DMS153 (cell line): ENCODE data around the gene CPA1.

Experiments used
- DNase-seq: peaks from one replicate; lab custom pipeline; 2025; lab: John Stamatoyannopoulos, UW

Gene CPA1

GRCh38 chr7:130425796-130426195 is 45.5 kb downstream of the CPA1 start:
- no peak for DNase-seq

DNA sequence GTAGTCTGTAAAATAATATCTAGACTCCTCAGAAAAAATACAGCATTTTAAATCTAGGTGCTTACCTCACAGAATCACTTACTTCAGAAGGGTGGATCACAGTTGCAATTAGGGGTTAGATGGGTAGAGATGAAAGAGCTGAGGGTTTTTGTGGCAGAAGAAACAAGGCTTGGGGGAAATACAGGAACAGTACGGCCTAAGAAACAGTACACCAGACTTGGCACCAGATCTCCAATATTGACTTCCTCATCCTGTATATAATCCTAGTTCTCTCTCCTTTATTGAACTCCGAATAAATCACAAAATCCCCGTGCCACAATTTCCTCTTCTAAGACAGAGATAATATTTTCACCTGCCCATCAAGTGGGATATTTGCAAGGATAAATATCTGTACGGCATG is 46.3 kb downstream of the CPA1 start:
- DNase-seq, result no peak

DNA sequence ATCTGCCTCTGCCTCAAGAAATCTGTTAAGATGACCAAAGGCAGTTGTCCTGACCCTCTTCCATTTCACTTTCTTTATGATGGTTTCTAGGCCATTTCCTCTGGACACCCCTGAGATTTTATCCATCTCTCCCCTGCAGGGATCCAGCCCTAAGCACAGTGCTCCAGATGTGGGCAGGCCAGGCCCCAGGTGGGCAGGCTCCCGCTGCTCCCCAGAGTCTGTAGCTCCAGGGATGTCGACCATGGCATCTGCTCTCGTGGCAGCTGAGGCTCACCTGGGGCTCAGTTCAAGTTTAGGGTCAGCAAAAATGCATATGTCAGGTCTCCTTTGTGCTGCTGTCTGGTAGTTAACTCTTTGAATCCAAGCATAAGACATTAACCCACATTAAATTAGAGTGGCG is 48.7 kb downstream of the CPA1 start:
- no peak for DNase-seq

DNA sequence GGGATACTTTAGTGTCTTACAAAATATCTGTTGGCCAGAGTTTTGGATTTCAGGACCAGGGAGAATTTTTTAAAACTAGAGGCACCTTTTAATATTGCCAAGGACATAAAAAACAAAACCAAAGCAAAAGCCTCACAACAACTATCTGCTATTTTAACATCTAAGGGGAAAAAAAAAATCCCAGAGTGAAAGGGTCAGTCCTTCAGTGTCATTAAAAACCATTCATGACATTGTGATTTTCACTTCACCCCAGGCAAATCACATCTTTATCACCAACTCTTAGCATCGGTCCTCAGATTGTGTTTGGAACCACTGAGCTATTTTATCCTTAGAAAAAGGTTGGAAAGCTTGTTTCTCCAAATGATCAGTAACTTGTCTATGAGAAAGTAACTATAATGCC is 49.8 kb downstream of the CPA1 start:
- DNase-seq, result no peak

DNA sequence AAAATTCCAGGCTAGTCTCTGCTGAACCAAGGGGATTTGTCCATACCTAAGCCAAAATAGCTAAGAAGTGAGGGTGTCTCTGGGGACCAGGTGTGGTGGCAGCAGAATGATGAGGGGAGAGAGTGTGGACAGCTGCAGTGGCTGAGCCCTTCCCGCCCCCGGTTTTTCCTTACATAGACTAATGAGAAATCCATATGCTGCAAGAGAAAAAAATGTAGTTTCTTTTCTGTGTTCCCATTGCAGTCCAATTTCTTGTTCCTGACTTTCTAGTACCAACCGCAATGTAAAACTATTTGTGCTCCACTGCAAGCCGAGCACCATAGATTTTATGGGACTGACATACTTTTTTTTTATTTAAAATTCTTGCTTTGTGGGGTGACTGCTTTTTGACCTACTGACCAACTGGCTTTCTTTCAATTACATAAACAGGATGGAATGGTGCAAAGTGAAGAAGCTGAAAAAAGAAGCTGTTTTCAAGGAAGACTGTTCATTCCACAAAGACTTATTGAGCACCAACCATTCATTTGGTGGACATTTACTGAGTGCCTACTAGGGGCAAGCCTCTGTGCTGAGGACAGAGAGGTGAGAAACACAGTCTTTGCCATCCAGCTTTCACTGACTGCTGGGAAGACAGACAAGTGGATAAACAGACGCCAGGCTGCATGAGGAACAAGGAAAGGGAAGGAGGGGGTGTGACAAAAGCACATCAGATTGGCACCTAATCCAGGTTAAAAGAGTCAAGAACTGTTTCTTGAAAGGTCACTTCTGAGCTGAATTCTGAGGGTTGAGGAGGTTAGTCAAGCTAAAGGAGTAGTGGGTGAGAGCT is 50.8 kb downstream of the CPA1 start:
- no peak for DNase-seq

DNA sequence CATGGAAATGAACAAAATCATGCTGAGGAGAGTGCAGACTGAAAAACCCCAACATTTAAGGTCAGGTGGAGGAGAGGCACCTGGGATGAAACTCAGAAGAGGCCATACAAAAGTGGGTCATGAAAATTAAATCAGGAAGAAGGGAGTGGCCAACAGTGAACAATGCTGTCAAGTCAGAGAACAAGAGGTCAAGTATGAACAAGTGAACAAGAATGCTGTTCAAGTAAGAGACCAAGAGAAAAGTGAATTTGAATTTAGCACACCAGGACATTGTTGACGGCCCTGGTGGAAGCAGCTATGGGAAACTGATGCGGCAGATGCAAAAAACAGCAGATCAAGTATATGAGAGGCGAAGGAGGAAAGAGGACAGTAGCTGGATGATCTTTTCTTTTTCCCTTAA is 52.6 kb downstream of the CPA1 start:
- DNase-seq, result no peak

DNA sequence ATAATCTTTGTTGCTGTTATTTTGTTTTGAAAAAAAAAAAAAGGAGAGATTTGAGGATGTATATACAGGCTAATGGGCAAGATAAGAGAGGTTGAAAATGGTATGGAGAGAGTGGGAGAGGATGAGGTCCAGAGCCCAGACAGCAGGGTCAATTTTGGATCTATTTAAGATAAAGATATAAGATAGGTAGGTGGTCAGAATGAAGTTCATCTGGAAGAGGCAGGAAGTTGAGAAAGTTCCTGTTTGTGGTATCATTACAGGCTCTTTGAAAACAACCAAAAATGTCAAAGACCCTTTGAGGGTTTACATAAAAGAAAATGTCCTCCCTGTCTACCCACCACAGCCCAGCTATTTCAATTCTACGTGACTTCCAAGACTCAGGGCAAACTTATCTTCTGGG is 53.0 kb downstream of the CPA1 start:
- DNase-seq, result no peak

- DNase-seq, result no peak
Measured at GRCh38 chr7:130435311-130435854, 55.1 kb downstream of the CPA1 start.

DNA sequence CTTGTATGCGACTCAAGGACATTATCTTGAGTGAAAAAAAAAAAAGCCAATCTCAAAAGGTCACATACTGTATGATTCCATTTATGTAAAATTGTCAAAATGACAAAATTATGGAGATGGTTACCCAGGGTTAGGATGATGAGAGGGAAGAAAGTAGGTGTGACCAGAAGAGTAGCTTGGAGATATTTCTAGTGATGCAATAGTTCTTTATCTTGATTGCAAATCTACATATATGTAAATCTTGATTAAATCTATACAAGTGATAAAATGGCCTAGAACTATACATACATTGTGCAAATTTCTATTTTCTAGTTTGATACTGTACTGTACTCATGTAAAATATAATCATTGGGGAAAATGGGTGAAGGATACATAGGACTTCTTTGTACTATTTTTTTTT is 56.0 kb downstream of the CPA1 start:
- DNase-seq, result no peak
